ENCODE measurements around the gene TTLL12.

TTLL12 gene

DNA sequence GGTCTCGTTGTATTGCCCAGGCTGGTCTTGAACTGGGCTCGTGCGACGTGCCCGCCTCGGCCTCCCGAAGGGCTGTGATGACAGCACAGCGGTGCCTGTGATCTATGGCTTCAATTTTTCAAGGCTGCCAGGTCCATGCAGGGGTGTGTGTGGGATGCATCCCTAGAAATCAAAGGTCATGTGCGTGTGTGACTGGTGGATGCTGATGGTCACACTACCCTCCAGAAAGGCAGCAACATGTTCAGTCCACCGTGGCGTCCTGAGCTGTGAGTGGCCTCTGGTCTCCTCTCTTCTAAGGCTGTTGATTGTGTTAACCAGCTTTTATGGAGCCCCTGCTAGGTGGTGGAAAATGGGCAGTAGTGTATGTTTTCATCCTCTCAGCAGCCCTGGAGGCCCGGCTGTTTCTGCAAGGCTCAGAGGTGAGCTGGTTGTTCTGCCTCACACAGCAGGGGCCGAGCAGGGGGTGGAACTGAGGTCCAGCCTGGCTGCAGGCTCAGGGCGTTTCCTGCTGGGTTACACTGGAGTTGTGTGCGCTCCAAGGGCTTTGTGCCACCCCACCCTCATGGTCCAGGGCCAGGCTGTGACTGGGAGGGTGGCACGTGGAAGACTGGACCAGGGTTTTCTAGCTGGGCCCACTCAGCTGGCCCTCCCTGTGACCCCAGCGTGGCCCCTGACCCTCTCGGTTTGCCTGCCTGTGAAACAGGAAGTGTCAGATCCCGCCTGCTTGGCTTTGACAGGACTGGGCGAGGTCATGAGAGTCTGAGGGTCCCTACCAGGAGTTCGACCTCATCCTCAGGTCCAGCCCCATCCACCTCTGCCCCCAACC lies 68.7 kb downstream of the TTLL12 start:
- DNase-seq, result no peak

DNA sequence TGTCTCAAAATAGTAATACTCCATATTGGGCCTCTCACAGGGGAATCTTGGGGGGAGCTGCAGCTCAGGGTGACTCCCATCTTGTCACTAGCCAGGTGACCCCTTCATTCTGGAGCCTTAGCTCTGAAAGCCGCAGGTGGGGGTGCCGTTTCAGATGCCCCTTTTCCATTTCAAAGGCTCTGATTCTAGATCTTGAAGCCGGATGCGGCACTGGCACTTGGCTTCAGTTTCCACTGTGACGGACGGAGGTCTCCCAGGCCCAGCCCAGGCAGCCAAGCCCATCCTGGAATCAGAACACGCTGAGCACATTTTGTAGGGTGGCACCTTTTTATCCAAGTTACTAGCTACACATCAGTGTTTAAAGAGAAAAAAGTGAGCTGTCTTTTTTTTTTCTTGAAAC lies 70.0 kb downstream of the TTLL12 start:
- DNase-seq, result no peak

All from CD4-positive, alpha-beta T cell treated with Interleukin-4 for 4 hours (primary cell).